ENCODE data around the gene CTBS.
"Not testable (repeated sequence)": the region's sequence is repeated elsewhere in the genome, so short reads cannot be mapped to it uniquely, and the experiment has no call there.

Gene CTBS, protein sequence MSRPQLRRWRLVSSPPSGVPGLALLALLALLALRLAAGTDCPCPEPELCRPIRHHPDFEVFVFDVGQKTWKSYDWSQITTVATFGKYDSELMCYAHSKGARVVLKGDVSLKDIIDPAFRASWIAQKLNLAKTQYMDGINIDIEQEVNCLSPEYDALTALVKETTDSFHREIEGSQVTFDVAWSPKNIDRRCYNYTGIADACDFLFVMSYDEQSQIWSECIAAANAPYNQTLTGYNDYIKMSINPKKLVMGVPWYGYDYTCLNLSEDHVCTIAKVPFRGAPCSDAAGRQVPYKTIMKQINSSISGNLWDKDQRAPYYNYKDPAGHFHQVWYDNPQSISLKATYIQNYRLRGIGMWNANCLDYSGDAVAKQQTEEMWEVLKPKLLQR

DNA sequence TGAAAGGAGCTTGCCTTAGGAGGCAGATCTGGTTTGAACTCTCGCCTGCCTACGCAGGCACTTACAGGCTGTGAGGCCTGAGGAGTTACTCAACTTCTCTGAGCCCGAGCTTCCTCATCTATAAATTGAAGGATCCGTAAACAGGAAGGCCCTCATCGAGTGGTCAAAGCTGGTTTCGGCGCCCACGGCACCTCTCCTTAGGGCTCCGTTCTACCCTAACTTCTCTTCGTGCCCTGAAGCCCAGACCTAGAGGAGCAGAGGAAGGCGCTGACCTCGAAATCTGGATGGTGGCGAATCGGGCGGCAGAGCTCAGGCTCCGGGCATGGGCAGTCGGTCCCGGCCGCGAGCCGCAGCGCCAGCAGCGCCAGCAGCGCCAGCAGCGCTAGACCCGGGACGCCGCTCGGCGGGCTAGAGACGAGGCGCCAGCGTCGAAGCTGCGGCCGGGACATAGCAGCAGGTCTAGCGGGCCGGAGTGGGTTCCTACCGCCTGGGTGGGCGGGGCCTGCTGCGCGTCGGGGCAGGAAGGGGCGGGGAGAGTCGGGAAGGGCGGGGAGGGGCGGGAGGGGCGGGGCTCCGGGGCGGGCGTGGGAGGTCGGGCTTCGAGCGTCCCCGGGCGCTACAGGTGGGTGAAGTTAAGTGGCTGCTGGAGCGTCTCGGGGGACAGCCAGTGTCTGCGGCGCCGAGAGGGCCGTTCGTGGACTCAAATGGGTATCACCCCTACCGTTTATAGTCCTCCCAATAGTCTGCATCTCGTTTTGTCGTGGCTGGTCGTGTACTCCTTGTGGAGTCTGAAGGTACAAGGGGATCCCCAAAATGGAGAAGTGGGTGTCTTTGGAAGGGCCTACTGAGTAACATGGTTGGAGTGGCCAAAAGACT lies at the start of gene CTBS:
Gene CTBS, minus strand, starts transcription at position 474 of the 876 bp plus-strand sequence. Its CDS starts 25 bp downstream, at position 449.
- peak; percentile 88 for DNase-seq (ENCODE audit: low spot score)

DNA sequence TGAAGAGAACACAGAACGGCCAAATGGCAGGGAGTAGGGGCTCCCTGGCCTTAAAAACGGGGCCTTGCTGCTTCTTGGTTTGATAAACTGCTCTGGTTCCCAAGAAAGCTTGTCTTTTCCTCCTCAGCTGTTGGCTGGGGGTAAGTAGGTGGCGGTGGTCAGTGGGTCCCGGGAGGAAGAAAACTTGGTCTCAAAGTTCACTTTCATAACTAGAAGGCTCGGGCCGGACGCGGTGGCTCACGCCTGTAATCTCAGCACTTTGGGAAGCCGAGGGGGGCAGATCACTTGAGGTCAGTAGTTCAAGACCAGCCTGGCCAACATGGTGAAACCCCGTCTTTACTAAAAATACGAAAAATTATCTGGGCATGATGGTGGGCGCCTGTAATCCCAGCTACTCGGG lies 47.3 kb upstream of the CTBS start:
- no peak for DNase-seq (ENCODE audit: low spot score)

DNA sequence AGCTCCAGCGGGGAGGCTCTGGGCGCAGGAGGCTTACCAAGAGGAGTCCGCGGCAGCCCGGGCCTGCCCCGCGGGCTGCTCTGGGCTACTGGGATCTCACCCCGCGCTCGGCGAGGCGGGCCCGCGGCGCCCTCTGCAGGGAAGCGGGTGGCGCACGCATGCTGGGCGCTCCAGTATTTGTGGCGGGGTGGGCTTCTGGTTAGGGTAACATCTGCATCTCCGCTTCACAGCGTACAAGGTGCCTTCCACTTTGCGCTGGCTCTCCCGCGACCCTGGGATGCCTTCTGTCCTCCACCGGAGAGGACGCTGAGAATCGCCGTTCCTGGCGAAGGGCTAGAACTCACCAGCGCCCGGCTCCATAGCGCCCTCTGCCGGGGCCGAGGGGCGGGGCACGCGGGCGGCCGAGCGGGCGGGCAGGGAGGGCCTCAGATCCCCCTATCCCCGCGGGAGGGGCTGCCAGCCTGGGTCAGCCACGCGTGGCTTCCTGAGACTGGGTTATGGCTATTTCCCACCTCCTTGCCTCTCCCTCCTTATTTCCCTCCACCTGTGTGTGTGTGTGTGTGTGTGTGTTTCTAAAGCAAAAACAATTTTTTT lies 46.6 kb upstream of the CTBS start:
- DNase-seq (ENCODE audit: low spot score), result peak; percentile 69

DNA sequence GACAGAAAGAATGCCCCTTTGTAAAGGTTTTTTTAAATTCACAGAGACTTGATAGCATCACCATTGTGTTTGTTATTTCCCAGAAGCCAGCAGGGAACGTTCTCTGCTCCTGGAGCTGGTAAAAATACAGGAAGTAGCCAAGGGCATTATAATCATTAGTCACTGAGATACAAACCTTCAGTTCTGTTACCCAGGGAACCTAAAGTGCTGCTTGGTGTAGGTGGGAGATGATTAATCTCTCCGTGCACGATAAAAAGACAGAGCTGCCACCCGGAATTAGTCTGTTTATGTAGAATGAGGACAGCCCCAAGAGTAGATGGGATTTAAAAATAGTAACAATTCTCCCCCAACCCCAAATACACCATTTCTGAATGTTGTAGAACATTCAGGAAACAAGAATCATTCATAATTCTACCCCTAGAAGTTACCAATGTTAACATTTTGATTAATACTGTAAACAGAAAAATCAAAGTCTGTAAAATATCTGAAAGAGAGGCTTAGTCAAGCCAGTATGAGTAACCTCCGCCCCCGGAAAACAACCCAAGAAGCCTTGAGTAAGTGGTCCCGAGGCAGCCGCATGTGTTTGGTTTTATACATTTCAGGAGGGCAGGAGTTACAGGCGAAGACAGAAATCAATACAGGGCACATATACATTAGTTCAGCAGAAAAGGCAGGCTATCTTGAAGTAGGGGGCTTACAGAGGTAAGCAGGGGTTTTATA lies 45.3 kb upstream of the CTBS start:
- DNase-seq (ENCODE audit: low spot score), result peak; percentile 45

DNA sequence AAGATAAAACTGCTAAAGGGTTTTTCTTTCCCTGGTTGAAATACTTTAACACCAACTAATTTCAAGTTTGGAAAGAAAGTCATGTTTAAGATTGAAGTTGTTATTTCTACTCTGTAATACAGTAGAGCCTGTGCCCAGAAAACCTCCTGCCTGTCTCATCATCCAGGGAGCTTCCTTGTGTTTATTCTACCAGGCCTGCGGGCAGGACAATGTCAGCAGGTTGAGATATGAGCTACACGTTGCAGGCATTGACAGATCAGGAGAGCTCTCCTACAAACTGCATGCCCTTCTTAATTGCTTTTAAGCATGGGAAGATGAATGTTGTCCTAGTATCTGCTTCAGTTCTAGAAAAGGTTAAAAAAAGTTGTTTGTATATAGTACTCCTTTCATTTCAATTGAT lies 43.1 kb upstream of the CTBS start:
- no peak for DNase-seq (ENCODE audit: low spot score)

DNA sequence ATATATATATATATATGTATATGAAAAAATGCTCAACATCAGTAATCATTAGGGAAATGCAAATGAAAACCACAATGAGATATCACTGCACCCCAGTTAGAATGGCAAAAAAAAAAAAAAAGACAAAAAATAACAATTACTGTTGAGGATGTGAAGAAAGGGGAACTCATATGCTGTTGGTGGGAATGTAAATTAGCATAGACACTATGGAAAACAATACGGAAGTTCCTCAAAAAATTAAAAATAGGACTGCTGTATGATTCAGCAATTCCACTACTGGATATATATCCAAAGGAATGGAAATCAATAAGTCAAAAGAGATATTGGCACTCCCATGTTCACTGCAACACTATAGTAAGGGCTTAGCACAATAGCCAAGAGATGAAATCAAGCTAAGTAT lies 41.5 kb upstream of the CTBS start:
- DNase-seq (ENCODE audit: low spot score), result no peak

DNA sequence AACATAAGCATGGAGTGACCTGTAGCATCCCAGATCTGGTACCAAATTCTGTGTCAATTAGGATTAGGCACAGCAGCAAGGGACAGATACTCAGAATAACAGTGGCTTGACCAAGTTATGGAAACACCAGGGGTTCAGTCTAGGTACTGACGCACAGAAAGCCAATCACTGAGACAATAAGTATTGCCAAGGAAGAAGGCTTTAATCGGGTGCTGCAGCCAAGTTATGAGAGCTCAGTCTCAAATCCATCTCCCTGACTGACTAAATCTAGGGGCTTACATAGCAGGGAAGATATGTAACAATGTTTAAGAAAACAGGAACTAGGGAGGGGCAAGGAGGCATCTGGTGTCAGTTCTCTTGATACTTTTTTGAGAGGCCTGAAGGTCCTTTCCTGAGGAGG lies 39.6 kb upstream of the CTBS start:
- no peak for DNase-seq (ENCODE audit: low spot score)

DNA sequence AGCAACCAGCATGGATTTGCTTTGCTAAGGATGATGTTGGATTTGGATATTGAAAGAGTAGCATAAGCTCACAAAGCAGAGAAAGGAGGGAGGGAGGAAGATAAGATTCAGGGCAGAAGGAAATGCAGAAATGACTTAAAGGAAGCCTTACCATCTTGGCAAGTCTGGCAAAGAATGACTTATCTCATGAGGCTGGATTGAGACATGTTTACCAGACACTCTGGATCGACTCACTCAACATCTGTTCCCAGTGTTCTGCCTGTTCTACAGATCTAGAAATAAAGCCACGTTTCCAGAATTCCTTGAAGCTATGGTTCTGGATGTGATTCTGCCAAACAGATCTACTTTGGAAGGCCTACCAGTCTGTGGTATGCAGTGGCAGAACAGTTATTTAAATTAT lies 38.8 kb upstream of the CTBS start:
- no peak for DNase-seq (ENCODE audit: low spot score)

DNA sequence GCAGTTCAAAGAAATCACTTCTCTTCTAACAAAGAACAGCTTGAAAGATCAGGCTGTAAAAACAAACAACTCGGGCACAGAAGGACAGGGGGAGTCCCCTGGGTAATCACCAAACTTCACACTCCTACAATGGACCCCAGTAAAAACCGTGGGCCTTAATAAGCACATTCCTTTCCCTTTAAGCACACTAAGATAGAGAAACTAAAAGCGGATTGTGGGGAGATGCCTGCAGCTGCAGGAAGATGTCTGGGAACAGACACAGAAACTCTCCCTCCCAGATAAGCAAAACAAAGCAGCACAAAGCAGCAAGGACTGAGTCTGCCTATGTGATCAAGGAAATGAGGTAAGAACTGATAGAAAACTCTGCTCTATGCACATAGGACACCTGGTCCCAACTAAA lies 37.6 kb upstream of the CTBS start:
- no peak for DNase-seq (ENCODE audit: low spot score)

DNA sequence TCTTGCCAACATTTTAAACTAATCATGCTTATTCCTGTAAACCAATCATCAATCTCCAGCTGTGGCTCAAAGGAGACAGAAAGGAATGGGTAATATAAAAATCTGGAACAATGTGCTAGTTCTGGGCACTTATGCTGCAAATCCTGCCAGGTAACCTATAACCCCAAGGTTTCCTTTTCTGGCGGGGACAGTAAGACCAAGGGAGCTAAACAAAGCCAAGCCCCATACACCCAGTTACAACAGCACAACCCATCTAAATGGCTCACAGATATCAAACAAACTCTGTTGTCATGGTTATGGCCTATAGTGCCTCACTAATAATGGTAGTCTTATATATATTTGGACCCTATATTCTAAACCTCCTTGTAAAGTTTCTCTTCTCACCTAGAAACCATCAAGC lies 36.9 kb upstream of the CTBS start:
- DNase-seq (ENCODE audit: low spot score), result no peak

DNA sequence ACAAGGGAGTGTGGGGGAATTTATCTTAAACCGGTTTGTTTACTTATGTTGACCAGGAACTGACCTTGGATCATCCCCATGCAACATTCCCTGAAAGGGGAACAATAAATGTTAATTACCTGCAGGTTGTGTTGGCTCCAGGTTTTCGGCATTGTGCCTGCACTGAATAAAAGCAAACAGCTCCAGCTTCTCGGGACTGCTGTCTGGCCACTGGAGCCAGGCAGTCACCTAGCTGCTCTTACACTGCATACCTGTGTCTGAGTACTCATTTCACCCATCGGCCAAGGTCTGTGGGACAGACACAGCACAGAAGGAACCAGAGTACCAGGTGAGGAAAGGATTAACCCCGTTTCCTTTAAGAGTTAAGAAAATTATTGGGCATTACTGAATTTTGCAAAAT lies 32.7 kb upstream of the CTBS start:
- no peak for DNase-seq (ENCODE audit: low spot score)

DNA sequence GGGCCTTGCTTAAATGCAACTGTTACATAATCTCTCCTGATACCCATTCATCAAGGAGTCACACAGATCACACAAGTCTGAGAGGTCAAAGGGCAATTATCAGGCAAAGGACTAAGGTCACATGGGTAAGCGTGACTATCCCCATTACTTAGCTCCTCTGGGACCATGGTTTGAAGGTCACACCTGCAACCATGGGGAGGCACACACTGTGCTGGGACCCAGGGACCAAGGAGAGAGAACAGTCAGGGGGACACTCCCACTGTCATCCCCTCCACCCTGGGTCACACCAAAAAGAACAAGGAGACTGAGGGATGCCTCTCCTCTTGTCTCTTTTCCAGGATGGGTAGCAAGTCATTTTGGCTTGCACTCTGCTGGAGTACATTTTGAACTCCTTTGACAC lies 30.9 kb upstream of the CTBS start:
- DNase-seq (ENCODE audit: low spot score), result no peak

DNA sequence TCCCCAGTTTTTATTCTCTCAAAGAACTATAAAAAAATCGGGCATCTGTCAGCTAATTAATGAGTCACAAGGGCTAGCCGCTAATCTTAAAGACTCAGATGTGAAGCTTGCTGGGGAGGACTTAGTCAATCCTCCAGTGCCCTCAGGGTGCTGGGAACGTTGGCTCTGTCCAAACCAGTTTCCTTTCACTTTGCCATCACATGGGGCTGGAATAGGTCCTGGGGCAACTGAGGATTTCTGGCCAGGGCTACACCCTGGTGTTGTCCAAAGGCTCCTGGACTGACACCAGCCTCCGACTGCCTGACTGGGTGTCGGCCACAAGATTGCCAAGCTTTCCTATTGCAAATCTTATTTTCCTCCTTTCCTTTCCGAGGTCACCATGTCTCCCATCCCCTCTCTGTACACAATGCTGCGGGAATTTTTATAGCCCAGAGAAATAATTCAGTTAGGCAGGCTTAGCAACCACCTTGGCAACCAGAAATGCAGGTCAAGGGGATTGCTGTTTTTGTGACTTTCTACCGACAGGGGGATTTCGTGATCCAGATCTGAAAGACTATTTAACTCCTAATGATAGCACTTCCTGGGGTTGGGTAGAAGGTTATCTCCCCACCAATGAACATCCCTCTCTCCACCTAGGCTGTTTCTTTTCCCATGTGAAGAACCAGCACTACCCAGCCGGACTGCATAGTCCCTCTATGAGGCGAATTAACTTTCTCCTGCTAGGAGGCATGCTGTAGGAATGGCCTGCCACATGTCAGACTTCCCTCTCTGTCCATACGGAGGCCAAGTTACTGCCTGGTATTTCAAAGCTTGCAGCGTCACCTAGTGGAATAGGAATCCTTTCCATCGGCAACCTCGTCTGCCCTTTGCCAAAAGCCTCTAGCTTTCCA lies 29.9 kb upstream of the CTBS start:
- DNase-seq (ENCODE audit: low spot score), result no peak

DNA sequence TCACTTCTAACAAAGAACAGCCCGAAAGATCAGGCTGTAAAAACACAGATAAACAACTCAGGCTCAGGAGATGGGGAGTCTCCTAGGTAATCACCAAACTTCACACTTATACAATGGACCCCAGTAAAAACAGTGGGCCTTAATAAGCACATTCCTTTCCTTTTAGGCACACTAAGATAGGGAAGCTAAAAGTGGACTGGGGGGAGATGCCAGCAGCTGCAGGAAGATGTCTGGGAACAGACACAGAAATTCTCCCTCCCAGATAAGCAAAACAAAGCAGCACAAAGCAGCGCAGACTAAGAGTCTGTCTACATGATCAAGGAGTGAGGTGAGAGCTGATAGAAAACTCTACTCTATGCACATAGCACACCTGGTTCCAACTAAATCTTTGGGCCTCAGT lies 29.0 kb upstream of the CTBS start:
- no peak for DNase-seq (ENCODE audit: low spot score)

DNA sequence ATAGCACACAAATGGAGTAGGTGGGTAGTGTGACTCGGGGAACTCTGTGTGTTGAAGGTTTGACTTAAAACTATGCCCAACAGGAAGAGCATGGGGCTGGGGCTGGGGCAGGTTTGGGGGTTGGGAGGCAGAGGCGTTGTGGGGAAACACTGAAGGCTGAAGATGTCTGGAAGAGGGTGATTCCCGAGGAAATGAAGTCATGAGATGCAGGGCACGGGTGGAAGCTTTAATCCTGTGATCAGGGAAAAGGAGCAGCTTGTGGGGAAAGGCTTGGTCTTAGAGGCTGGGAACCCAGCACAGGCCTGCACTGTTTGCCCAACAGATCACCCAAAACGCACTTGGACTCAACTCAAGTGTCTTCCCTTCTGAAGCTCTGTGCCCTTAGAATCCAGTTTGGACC lies 26.6 kb upstream of the CTBS start:
- DNase-seq (ENCODE audit: low spot score), result no peak

DNA sequence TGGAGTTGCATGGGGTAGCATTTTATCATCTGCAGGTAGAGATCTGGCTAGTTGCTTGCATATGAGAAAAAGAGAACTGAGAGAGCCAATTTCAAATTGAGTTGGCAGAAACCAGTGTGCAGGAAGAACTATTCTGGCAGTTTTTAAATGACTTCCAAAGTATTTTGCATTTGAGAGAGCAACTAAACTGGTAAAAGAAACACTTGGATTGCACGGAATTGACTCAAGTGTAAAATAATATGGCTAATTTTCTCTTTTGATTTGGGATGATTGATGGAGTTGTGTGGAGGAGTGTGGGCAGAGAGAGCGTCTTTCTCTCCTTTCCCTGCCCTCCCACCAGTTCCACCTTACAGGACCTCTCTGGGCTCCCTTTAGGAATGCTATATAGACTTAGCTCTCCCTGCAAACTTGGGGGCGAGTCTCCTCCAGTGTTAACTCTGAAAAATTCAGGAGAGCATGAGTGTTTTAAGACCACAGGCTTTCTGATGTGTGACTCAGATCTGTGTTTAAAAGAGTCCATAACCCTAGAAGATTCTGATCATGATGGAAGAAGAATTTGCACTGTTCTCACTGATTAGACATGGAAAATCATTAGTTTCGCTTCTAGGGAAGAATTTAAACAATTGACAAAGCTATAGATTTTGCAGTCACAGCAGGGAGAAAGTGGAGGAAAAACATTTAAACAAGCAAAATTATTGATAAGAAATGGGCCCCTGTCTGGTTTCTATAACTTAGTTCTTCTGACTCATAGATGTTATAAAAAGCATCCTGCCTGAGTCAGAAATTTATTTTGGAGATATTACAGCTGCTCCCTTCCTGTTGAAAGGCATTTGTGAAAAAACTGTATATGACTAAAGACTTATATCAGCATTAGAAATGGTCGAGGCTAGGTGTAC lies 24.9 kb upstream of the CTBS start:
- no peak for DNase-seq (ENCODE audit: low spot score)

DNA sequence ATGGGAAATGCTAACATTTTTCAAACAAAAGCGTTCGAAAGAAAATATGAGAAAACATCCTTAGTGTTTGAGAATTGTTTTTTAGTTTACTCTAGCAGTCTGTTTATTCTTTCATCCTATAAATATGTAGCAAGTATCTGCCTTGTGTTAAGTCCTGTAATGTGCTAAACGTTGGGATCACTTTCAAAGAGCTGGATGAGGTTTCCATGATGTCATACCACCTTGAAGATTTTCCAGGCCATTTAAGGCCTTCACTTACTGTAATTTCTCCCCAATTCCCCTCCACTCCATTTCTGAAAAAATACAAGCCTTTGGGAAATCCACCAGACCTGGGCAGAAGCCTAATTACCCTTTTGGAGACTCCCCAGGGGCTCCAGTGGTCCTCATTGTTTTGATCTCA lies 24.2 kb upstream of the CTBS start:
- DNase-seq (ENCODE audit: low spot score), result no peak

DNA sequence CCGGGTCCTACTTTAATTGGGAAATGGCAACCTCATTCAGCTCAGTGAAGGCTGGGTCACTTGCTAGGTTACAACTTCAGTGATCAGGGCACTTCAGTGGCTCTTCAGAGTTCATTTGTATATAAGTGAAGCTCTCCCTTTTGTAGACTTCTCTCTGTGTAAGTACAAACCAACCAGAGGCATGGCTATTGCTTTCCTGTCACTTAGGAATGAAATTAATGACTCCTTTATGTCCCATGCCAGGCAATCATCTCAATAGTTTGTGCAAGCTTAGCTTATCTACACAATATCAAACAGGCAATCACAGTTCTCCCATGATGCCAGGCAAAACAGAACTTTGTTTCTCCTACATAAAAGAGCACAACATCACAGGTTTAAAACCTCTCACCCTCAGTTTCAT lies 22.8 kb upstream of the CTBS start:
- DNase-seq (ENCODE audit: low spot score), result no peak

DNA sequence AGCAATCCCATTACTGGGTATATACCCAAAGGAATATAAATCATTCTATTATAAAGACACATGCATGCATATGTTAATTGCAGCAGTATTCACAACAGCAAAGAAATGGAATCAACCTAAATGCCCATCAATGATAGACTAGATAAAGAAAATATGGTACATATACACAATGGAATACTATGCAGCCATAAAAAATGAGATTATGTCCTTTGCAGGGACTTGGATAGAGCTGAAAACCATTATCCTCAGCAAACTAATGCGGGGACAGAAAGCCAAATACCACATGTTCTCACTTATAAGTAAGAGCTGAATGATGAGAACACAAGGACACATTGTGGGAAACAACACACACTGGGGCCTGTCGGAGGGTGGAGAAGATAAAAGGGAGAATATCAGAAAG lies 20.7 kb upstream of the CTBS start:
- not testable (repeated sequence) for DNase-seq (ENCODE audit: low spot score)

DNA sequence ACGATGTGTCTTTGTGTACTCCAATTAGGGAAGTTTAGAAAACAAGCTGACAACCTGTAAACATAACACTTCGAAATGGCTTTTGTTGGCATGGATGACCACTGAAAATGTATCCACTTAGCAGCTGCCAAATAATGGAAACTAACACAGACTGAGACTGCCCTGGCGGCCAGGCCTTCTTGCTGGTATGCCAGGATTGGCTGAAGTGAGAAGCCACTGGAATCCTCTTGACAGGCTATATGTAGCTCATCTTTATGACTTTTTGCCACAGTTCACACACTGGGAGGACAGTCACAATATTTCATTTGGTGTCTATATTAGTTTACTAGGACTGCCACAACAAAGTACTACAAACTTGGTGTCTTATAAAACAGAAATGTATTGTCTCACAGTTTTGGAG lies 12.9 kb upstream of the CTBS start:
- no peak for DNase-seq (ENCODE audit: low spot score)
